OCI-LY3 (cell line): ENCODE measurements around the gene CNMD.

Experiments used
- H2AFZ ChIP-seq: fragments of 200-600, 300-600 bp; shearing (Covaris generic); 2 replicates; pipeline ENCODE4 v1.6.0; 2014; ENCODE audit warnings: antibody characterized with exemption, low read depth, low read length
- H3K27ac ChIP-seq: fragments of 200-600, 300-600 bp; sonication (generic); 2 replicates; pipeline ENCODE4 v1.5.1; 2014; ENCODE audit warnings: mild to moderate bottlenecking, low read length, moderate library complexity, mixed read lengths
- H3K27me3 ChIP-seq: fragments of 200-600, 300-600 bp; sonication (generic); 2 replicates; pipeline ENCODE4 v1.6.1; 2014; ENCODE audit warnings: low read depth, low read length, mixed read lengths
- H3K36me3 ChIP-seq: fragments of 200-600, 300-600 bp; sonication (generic); replicated peaks from 2 replicates; pipeline ENCODE3; 2014; ENCODE audit warnings: low read depth, low read length, mixed read lengths
- H3K4me1 ChIP-seq: fragments of 300-600, 200-600 bp; sonication (generic); 2 replicates; pipeline ENCODE4 v1.6.1; 2014; ENCODE audit warnings: low read length, mixed read lengths
- H3K4me2 ChIP-seq: fragments of 200-600, 300-600 bp; sonication (generic); 2 replicates; pipeline ENCODE4 v1.6.1; 2014; ENCODE audit warnings: low read length, mixed read lengths
- H3K4me3 ChIP-seq: fragments of 300-600, 200-600 bp; sonication (generic); 2 replicates; pipeline ENCODE4 v1.5.1; 2014; ENCODE audit warnings: antibody characterized with exemption, mild to moderate bottlenecking, low read length, moderate library complexity
- H3K79me2 ChIP-seq: fragments of 300-600, 200-600 bp; shearing (Covaris generic); 2 replicates; pipeline ENCODE4 v1.6.1; 2014; ENCODE audit warnings: mild to moderate bottlenecking, low read length, mixed read lengths
- H3K9ac ChIP-seq: fragments of 300-600, 200-600 bp; shearing (Covaris generic); 2 replicates; pipeline ENCODE4 v1.6.0; 2014; ENCODE audit warnings: mild to moderate bottlenecking, low read length, moderate library complexity
- H3K9me3 ChIP-seq: fragments of 200-600, 300-600 bp; shearing (Covaris generic); 2 replicates; pipeline ENCODE4 v1.6.1; 2014; ENCODE audit warnings: low read length, mixed read lengths; ENCODE audit not compliant: insufficient read depth
- H4K20me1 ChIP-seq: fragments of 200-600, 300-600 bp; sonication (generic); 2 replicates; pipeline ENCODE4 v1.6.1; 2016; ENCODE audit warnings: low read length, mixed read lengths; ENCODE audit not compliant: insufficient read depth
- CTCF ChIP-seq: fragments of 200-600, 300-600 bp; sonication (generic); IDR thresholded peaks from 2 replicates; pipeline ENCODE4 v1.5.1; 2014; ENCODE audit warnings: antibody characterized with exemption, low read length, low read depth
- EZH2phosphoT487 ChIP-seq: fragments of 200-600 bp; shearing (Covaris generic); IDR thresholded peaks from 2 replicates; pipeline ENCODE4 v1.6.1; 2018; ENCODE audit warnings: antibody characterized with exemption, mixed run types, low read depth

The CNMD gene

DNA sequence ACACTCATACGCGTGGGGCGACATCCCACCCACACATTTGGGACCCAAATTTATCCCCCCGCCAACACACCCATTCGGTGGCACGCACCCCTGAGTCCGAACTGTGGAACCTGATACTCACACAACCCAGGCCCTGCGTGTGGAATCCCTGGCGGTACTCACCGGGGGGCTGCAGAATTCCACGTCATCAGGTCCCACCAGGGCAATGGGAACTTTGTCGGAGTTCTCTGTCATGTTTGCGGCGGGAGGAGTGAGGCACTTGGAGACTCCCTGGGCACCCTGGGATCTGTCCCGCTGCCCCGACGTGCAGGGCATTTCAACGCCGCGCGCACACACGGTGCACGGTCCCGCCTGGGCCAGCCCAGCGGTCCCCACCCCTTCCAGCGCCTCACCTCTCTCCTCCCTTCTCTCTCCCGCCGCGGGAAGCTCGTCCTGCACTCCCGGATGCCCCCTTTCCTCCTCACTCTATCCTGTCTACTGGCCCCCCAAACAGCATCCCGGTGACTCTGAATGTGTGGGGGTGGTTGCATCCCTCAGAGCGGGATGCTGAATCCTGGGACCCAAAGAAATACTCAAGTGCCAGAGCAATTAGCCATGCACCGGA is at the start of gene CNMD:
CNMD (minus strand) TSS at position 353 of the 604 bp plus-strand sequence; CDS start at position 234, 119 bp downstream.
- no peaks in the 10 kb centered on the region for H3K36me3 ChIP-seq
- no peaks in the 10 kb centered on the region for H3K79me2 ChIP-seq
- no peak within 1 kb of the TSS for H2AFZ ChIP-seq
- H3K9ac ChIP-seq, result no peak within 1 kb of the TSS
- no peaks in the 10 kb centered on the region for H3K9me3 ChIP-seq
- H3K4me3 ChIP-seq, result no peak within 1 kb of the TSS
- TF ChIP-seq EZH2phosphoT487, result no peak
- no peak for TF ChIP-seq CTCF
- no peak within 1 kb of the TSS for H3K4me2 ChIP-seq
- H3K27me3 ChIP-seq, result no peaks in the 10 kb centered on the region
- no peaks in the 10 kb centered on the region for H4K20me1 ChIP-seq
- H3K27ac ChIP-seq, result no peak within 1 kb of the TSS
- H3K4me1 ChIP-seq, result no peaks in the 10 kb centered on the region

DNA sequence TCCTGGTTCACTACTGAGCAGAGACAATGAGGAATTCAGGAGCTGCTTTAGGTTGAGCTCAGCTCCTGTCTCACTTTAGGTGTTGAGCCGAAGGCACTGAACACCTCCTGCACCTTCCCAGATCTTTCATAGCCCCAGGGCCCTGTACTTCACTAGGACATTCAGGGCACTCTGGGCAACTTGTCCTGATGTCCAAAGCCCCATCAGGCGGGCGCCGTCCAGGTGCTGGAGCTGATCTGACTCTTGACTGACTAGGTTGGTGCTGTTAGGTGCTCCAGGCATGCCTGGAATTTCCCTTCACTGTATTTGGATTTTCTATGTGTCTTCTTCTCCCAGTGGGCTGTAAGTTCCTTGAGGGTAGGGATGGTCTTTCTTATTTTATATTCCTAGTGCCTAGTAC is 48.4 kb upstream of the CNMD start:
- H3K36me3 ChIP-seq, result no peaks in the 10 kb centered on the region
- H3K4me2 ChIP-seq, result no peak overlapping the region
- no peak overlapping the region for H3K9ac ChIP-seq
- H3K4me3 ChIP-seq, result no peak overlapping the region
- H3K4me1 ChIP-seq, result no peaks in the 10 kb centered on the region
- H3K27ac ChIP-seq, result no peak overlapping the region
- H4K20me1 ChIP-seq, result no peaks in the 10 kb centered on the region
- H2AFZ ChIP-seq, result no peak overlapping the region
- H3K79me2 ChIP-seq, result no peaks in the 10 kb centered on the region
- peaks cover 7% of the 10 kb centered on the region; the same call in 1 of the 2 replicates for H3K27me3 ChIP-seq
- TF ChIP-seq EZH2phosphoT487 (no peak), CTCF (no peak)
- no peaks in the 10 kb centered on the region for H3K9me3 ChIP-seq

DNA sequence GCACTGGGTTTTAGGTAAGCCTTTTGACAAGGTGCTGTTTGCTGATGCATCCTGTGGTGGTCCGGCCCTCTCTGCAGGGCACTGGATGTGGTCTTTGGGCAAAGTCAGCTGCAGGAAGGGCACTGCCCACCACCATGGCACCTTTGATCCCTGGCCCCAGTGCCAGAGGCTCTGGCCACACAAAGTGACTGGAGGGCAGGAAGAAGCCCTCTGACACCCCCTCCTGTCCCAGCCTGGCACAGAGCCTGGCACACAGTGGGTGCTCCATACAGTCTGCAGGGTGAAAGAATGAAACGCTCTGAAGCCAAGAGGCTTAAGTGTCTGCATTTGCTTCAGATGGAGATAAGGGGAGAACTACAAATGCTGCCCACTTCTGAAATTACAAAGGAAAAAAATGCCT is 47.6 kb upstream of the CNMD start:
- Histone ChIP-seq H3K4me1 (no peaks in the 10 kb centered on the region), H4K20me1 (no peaks in the 10 kb centered on the region), H3K9ac (no peak overlapping the region), H3K27me3 (peaks cover 7% of the 10 kb centered on the region; the same call in 1 of the 2 replicates), H3K9me3 (no peaks in the 10 kb centered on the region), H3K79me2 (no peaks in the 10 kb centered on the region), H3K4me3 (no peak overlapping the region), H3K27ac (no peak overlapping the region), H2AFZ (no peak overlapping the region), H3K36me3 (no peaks in the 10 kb centered on the region), H3K4me2 (no peak overlapping the region)
- TF ChIP-seq CTCF, result no peak
- TF ChIP-seq EZH2phosphoT487, result no peak

DNA sequence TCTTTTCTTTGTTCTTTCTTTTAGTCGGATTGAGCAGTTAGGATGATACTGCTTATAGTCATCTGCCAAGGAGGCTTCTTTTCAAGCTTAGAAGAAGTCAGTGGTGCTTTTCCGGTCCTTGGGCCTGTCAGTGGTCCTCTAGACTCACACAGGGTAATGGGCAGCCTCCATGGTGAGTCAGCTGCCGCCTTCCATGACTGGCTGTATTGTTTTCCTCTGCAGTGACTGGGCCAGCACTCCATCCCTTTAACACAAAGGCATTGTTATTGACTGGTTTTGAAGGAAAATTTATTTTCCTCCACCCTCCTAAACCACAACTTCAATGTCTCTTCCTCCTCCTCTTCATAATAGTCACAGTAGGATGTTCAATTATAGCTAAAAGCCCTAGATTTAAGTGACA is 47.1 kb upstream of the CNMD start:
- Histone ChIP-seq H3K27me3 (peaks cover 7% of the 10 kb centered on the region; the same call in 1 of the 2 replicates), H3K27ac (no peak overlapping the region), H2AFZ (no peak overlapping the region), H3K4me1 (no peaks in the 10 kb centered on the region), H3K79me2 (no peaks in the 10 kb centered on the region), H3K9me3 (no peaks in the 10 kb centered on the region), H3K9ac (no peak overlapping the region), H4K20me1 (no peaks in the 10 kb centered on the region), H3K4me2 (no peak overlapping the region), H3K36me3 (no peaks in the 10 kb centered on the region), H3K4me3 (no peak overlapping the region)
- TF ChIP-seq CTCF (no peak), EZH2phosphoT487 (no peak)
